ENCODE measurements around the gene LIN7C. TPM values are rescaled to one million over a fixed set of nuclear protein-coding genes. Genes with fewer than 3 reads are reported as not detected.

LIN7C gene
- polyA plus RNA-seq, 1 experiment = 22.8 TPM

DNA sequence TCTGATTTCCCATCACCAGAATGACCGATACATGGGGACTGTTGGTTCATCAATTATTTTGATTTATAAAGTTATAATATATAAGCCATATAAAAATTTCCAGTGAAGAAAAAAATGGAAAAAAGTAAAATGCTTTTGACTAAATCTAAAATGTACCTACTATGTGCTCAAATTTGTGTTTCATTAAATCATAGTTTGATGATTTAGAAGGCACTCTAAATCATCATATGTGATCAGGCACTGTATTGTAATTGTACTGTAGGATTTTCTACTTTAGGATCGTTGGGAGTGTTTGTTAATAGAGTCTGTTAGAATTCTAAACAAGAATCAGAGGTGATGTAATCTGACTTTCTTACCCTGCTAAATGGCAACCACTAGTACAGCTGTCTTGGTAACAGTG lies 2.4 kb downstream of the LIN7C start:
- Histone ChIP-seq H3K27me3 (ENCODE audit: control insufficient read depth, insufficient read depth, low read length) (no peaks in the 10 kb centered on the region), H3K27ac (ENCODE audit: low read depth, low read length) (no peak overlapping the region), H3K4me3 (ENCODE audit: low read depth, low read length) (no peak overlapping the region), H3K9me3 (ENCODE audit: control insufficient read depth, insufficient read depth, low read length) (peaks cover 4% of the 10 kb centered on the region; the same call in 1 of the 2 replicates)
- ChIA-PET POLR2A (no interaction called here), CTCF (no interaction called here)
- DNase-seq (ENCODE audit: low read depth, low spot score) = no peak
- TF ChIP-seq, protein P1, sequence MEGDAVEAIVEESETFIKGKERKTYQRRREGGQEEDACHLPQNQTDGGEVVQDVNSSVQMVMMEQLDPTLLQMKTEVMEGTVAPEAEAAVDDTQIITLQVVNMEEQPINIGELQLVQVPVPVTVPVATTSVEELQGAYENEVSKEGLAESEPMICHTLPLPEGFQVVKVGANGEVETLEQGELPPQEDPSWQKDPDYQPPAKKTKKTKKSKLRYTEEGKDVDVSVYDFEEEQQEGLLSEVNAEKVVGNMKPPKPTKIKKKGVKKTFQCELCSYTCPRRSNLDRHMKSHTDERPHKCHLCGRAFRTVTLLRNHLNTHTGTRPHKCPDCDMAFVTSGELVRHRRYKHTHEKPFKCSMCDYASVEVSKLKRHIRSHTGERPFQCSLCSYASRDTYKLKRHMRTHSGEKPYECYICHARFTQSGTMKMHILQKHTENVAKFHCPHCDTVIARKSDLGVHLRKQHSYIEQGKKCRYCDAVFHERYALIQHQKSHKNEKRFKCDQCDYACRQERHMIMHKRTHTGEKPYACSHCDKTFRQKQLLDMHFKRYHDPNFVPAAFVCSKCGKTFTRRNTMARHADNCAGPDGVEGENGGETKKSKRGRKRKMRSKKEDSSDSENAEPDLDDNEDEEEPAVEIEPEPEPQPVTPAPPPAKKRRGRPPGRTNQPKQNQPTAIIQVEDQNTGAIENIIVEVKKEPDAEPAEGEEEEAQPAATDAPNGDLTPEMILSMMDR (IDR thresholded peaks at IDR 0.05; ENCODE audit: low read depth, low read length) = no peak

DNA sequence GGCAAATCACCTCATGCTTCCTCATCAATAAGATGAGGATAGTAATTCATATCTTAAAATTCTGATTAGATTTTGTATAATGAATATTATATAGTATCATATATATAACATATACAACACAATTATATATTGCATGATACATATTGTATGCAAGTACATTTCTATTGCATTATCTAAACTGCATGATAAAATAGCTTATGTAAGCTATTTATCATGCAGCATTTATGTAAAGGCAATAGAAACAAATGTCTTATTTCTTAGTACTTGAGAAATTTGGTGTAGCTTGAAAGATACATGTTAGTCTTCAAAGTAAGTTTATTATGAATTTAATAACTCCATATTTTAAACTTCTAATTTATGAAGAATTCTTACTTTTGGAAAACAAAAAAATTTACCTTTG lies 5.5 kb downstream of the LIN7C start:
- Histone ChIP-seq H3K9me3 (ENCODE audit: control insufficient read depth, insufficient read depth, low read length) (no peaks in the 10 kb centered on the region), H3K4me3 (ENCODE audit: low read depth, low read length) (no peak overlapping the region), H3K27me3 (ENCODE audit: control insufficient read depth, insufficient read depth, low read length) (no peaks in the 10 kb centered on the region), H3K27ac (ENCODE audit: low read depth, low read length) (no peak overlapping the region)
- ChIA-PET CTCF (interaction anchor here (3.1 to 6.3 kb wide), 3 partner anchors 14 to 318 kb away, joined by 14 to 91 read pairs (median 28); no protein-coding TSS in a partner anchor), POLR2A (no interaction called here)
- TF ChIP-seq, protein P1 (IDR thresholded peaks at IDR 0.05; ENCODE audit: low read depth, low read length) = no peak
- DNase-seq (ENCODE audit: low read depth, low spot score) = no peak

DNA sequence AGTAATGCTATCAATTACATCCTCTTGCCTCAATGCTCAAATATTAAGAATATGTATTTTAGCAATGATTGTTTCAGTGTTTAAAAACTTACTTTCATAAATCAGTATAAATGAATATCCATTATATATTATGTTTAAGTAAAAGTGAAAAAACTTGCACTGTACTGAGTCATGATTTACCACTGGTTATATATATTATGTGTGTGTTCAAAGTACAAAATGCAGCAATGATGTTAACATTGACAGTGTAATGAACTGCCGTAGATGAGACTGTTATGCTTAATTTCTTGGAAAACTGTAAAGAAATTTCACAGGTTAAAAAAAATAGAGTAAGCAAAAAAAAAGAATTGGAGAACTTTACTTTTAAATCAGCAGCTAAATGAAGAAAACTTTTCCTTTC lies 8.7 kb downstream of the LIN7C start:
- Histone ChIP-seq H3K27me3 (ENCODE audit: control insufficient read depth, insufficient read depth, low read length) (no peaks in the 10 kb centered on the region), H3K9me3 (ENCODE audit: control insufficient read depth, insufficient read depth, low read length) (no peaks in the 10 kb centered on the region), H3K27ac (ENCODE audit: low read depth, low read length) (no peak overlapping the region), H3K4me3 (ENCODE audit: low read depth, low read length) (no peak overlapping the region)
- TF ChIP-seq, protein P1 (IDR thresholded peaks at IDR 0.05; ENCODE audit: low read depth, low read length) = no peak
- ChIA-PET CTCF (interaction anchor here (0.6 to 6.3 kb wide), 19 partner anchors 9 to 1836 kb away, joined by 3 to 91 read pairs (median 4); partner anchors contain the start of genes LGR4 and LIN7C), POLR2A (no interaction called here)
- DNase-seq (ENCODE audit: low read depth, low spot score) = no peak

DNA sequence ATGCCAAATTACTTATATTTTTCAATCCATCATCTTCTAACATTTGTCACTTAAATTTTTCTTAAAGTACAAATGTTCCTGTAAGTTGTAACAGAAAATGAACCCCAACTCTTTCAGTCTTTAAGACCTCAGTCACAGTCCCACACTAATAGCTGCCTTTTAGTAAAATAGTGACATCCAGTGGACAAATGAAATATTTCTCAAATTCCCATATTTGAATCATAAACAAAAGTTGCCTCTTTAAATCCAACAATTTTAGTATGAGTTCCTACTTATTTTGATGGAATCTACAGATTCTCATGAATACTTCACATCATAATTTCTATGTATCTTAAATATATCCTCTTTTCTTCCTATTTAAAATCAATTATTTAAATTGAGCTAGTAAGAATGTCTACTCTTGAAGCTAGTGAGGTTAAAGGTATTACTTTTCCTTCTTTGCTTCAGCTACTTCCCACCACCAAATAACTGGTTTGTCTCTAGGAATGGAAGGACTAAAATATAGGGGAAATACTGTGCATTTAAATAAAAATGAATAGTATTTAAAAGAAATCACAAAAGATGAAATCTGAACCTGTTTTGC lies 9.2 kb downstream of the LIN7C start:
- Histone ChIP-seq H3K9me3 (ENCODE audit: control insufficient read depth, insufficient read depth, low read length) (no peaks in the 10 kb centered on the region), H3K27me3 (ENCODE audit: control insufficient read depth, insufficient read depth, low read length) (no peaks in the 10 kb centered on the region), H3K27ac (ENCODE audit: low read depth, low read length) (no peak overlapping the region), H3K4me3 (ENCODE audit: low read depth, low read length) (no peak overlapping the region)
- ChIA-PET CTCF (interaction anchor here (0.7 to 6.3 kb wide), 11 partner anchors 10 to 550 kb away, joined by 3 to 91 read pairs (median 7); partner anchors contain the start of gene LIN7C), POLR2A (interaction anchor here (1.0 to 1.4 kb wide), 2 partner anchors 215 to 550 kb away, joined by 3 to 4 read pairs; no protein-coding TSS in a partner anchor)
- TF ChIP-seq, protein P1 (IDR thresholded peaks at IDR 0.05; ENCODE audit: low read depth, low read length) = peak; percentile 44
- DNase-seq (ENCODE audit: low read depth, low spot score) = no peak

DNA sequence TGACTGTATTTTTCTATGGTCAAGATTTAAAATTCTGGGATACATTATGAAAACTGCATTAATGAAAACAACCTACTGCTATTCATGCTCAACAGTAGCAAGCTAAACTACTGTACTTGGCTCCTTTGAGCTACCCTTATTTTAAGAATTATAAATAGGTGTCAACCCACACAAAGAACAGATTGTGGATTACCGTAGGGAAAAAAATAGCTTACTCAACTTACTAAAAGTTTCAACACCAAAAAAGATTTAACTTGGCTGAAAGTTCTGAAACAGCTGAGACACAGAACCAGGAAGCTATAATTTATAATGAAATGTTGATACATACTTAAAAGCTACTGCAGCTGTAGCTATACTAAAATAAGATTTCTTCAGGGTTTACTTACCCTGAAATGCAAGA lies 10.1 kb downstream of the LIN7C start:
- ChIA-PET CTCF (interaction anchor here (0.7 to 6.3 kb wide), 11 partner anchors 9 to 1213 kb away, joined by 3 to 91 read pairs (median 4); partner anchors contain the start of gene LIN7C), POLR2A (interaction anchor here (1.0 to 1.4 kb wide), 2 partner anchors 215 to 549 kb away, joined by 3 to 4 read pairs; no protein-coding TSS in a partner anchor)
- DNase-seq (ENCODE audit: low read depth, low spot score) = no peak
- Histone ChIP-seq H3K27me3 (ENCODE audit: control insufficient read depth, insufficient read depth, low read length) (no peaks in the 10 kb centered on the region), H3K9me3 (ENCODE audit: control insufficient read depth, insufficient read depth, low read length) (no peaks in the 10 kb centered on the region), H3K27ac (ENCODE audit: low read depth, low read length) (no peak overlapping the region), H3K4me3 (ENCODE audit: low read depth, low read length) (no peak overlapping the region)
- TF ChIP-seq, protein P1 (IDR thresholded peaks at IDR 0.05; ENCODE audit: low read depth, low read length) = no peak
